GM15510 (cell line): ENCODE measurements around the gene MYL10.

Source experiments
- POLR2A ChIP-seq: IDR thresholded peaks from 3 replicates; pipeline ENCODE4 v1.6.1; 2011; ENCODE audit warnings: borderline replicate concordance; ENCODE audit not compliant: insufficient read length; ENCODE audit errors: extremely low read depth

MYL10 gene

DNA sequence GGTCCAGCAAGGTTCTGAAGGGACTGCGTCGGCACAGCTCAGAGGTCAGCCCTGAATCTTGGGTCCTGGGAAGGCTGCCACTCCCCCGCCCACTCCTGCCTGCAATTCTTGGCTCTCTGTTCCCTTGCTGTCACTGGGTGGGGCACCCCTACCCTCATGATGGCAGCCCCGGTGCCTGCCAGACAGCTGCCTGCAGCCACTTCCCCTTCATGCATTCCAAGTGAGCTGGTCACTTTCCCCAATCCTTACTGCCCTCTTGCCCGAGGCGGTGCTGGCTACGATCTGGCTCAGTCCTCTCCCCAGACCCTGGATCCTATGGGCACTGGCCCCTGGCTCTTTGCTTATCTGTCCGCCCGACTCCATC is 14.2 kb downstream of the MYL10 start:
- TF ChIP-seq POLR2A = no peak

- TF ChIP-seq POLR2A = no peak
Observed at GRCh38 chr7:101614098-101614938, 14.8 kb downstream of the MYL10 start.

- TF ChIP-seq POLR2A = no peak
Observed at GRCh38 chr7:101612885-101613515, 16.1 kb downstream of the MYL10 start.

DNA sequence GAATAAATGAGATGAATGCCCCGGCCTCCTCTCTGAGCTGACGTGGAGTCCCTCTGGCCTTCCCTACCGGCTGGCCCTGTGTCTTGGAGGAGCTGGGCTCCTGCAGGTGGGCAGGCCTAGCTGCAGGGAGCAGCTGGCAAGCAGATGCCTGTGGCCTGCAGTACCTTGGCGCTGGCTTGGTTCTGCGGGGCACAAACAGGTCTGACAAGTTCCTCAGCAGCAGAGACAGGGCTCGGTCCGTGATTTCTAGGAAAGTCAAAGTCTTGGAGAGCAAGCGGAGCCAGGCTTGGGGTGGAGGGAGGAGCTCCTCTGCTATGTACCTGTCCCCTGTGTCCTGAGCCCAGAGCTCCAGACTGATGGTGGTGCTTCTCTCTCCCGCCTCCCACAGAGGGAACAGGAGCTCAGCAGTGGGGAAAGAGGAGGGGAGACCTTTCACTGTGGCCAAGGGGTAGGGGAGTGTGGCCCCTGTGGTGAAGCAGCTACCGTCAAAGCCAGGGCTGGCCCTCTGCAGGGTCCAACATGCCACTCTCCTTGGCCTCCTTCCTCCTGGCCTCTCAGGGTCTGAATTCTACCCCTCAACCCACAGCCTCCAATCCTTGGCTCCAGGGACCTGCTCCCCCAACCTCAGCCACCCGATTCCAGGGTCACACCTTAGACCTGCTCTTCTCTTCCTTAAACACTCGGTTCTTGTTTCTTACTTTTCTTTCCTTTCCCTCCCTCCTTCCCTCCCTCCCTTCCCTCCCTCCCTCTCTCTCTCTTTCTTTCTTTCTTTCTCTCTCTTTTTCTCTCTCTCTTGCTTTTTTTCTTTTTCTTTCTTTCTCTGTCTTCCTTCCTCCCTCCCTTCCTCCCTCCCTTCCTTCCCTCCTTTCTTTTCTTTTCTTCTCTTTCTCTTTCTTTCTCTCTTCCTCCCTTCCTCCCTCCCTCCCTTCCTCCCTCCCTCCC is 20.1 kb downstream of the MYL10 start:
- no peak for TF ChIP-seq POLR2A

- TF ChIP-seq POLR2A = no peak
Observed at GRCh38 chr7:101606498-101606923, 22.6 kb downstream of the MYL10 start.

DNA sequence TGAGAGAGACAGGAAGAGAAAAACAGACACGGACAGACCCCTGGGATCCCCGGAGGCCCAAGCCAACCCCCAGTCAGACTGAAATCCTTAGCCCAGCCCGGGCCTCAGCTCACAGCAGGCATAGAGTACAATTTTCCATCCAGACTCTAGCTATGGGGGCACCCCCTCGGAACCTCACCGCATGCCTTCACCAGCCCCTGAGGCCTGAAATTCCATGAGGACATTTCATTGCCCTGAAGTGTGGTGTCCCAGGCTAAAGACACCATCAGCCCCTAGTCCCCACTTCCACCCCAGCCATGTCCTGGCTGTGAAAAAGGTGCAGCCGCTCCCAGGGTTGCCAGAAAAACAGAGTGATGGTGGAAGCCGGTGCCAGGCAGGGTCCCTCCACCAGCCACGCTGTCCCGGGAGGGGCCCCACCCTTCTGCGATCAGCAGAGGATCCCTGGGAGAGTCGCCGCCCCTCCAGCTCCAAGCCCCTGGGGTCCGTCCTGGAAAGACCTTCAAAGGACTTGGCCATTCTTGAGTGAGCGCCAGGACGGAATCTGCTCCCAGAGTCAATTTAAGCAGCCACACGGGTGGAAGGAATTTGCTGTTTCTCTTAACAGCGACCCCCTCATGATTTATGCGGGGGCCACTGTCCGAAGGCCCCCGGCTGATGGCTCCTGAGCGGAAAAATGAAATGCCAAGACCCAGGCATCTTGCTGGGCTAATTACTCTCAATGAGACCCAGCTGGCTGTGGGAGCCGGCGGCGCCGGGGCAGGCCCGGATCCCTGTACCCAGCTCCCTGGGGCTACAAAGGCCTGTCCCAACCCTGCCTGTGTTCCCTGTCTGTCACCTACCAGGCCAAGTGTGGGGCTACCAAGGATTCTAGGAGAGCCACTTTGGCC is 23.2 kb downstream of the MYL10 start:
- TF ChIP-seq POLR2A = no peak

GRCh38 chr7:101604331-101604933 is 24.7 kb downstream of the MYL10 start:
- no peak for TF ChIP-seq POLR2A

DNA sequence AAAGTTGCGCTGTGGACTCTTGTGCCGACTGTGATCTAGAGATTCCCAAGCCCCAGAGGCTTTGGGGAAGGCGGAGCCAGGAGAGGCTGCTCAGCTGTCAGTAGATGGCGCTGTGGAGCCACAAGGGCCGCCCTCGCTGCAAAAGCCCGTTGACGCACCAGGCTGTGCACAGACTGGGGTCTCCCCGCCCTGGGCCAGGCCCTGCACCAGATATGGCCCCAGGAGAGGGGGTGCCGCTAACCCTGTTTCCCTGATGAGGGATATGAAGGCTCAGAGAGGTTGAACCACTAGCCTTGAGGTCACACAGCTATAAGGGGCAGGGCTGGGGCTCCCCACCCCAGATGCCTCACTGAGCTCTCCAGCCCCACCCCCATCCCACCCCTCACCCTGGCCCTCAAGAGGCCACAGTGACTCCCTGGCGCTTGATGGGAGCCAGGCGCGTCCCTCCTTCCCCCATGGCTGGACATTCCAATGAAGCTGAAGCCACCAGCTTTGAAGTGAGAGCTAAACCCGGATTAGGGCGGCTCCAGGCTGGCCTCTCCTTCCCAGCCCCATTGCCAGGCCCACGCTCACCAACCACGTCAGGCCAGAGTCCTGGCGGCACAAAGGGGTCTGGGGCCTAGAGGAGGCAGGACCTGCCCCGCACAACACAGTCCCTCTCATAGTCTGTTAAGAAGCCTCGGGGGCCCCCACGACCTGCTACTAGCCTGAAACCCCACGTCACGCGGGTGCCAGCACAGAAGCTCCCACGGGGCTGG is 26.4 kb downstream of the MYL10 start:
- no peak for TF ChIP-seq POLR2A

DNA sequence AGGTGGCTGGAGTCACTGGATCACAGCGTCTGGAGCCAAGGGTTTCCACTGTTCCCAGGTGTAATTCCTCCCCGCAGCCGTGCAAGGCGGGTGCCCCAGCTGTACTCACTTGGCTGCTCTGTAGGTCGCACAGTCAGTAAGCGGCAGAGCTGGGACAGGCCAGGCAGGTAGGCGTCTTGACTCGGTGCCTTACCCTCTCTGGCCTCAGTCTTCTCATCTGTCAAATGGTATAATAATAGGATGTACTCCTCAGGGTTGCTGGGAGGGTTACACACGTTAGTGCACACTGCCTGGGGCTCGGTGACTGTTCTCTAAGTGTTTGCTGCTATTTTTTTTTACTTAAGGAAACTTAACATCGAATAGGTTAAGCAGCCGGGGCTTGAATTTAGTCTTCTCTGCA is 27.0 kb downstream of the MYL10 start:
- TF ChIP-seq POLR2A = no peak

GRCh38 chr7:101599787-101600186 is 29.3 kb downstream of the MYL10 start:
- no peak for TF ChIP-seq POLR2A

- TF ChIP-seq POLR2A = no peak
Observed at GRCh38 chr7:101598986-101599771, 29.9 kb downstream of the MYL10 start.

GRCh38 chr7:101598422-101598985 is 30.6 kb downstream of the MYL10 start:
- no peak for TF ChIP-seq POLR2A
